Type B pancreatic cell (in vitro differentiated cells): ENCODE data around the gene GPER1. TPM values are rescaled to one million over a fixed set of nuclear protein-coding genes. Genes with fewer than 3 reads are reported as not detected.

Experiments
- DNase-seq: peaks from one replicate; pipeline ENCODE4 v3.0.0; 2021; ENCODE audit warnings: mixed read lengths; ENCODE audit not compliant: unreplicated experiment; ENCODE audit errors: extremely low spot score
- H3K27ac Mint-ChIP-seq: 2 replicates; pipeline ENCODE4 v1.8.0; 2021; ENCODE audit warnings: mild to moderate bottlenecking, mixed read lengths
- H3K27me3 Mint-ChIP-seq: 2 replicates; pipeline ENCODE4 v1.8.0; 2021; ENCODE audit warnings: mixed read lengths
- H3K36me3 Mint-ChIP-seq: 2 replicates; pipeline ENCODE4 v1.8.0; 2021; ENCODE audit warnings: mixed read lengths
- H3K4me1 Mint-ChIP-seq: one replicate; pipeline ENCODE4 v1.8.0; 2021; ENCODE audit warnings: mixed read lengths; ENCODE audit not compliant: unreplicated experiment
- H3K4me3 Mint-ChIP-seq: 2 replicates; pipeline ENCODE4 v1.8.0; 2021; ENCODE audit warnings: mild to moderate bottlenecking, mixed read lengths
- H3K9me3 Mint-ChIP-seq: 2 replicates; pipeline ENCODE4 v1.8.0; 2021; ENCODE audit warnings: mixed read lengths
- CTCF ChIP-seq: fragments of 200-600 bp; sonication (generic); conservative IDR thresholded peaks from 2 replicates; pipeline ENCODE4 v1.5.0; 2021; ENCODE audit warnings: antibody characterized with exemption, mild to moderate bottlenecking
- total RNA-seq: library from RNA; stranded (reverse); gene quantifications from 2 replicates; pipeline ENCODE4 v1.2.1, GENCODE V29; 2021; ENCODE audit warnings: low replicate concordance

The GPER1 gene
- total RNA-seq, 1 donor from 2014 or later: 5.0 TPM

- no peak for DNase-seq
- Mint-ChIP-seq H3K4me3 (no peak overlapping the region), H3K9me3 (no peaks in the 10 kb centered on the region), H3K36me3 (peaks cover 5% of the 10 kb centered on the region), H3K27me3 (no peaks in the 10 kb centered on the region), H3K27ac (no peak overlapping the region), H3K4me1 (peaks cover 8% of the 10 kb centered on the region)
- no peak for TF ChIP-seq CTCF
These were observed 29.5 kb downstream of the GPER1 start for GRCh38 chr7:1117321-1117928.

- no peak overlapping the region for H3K4me3 Mint-ChIP-seq
- H3K4me1 Mint-ChIP-seq: peaks cover 8% of the 10 kb centered on the region
- H3K27ac Mint-ChIP-seq: no peak overlapping the region
- no peaks in the 10 kb centered on the region for H3K9me3 Mint-ChIP-seq
- H3K36me3 Mint-ChIP-seq: peaks cover 5% of the 10 kb centered on the region
- DNase-seq: no peak
- H3K27me3 Mint-ChIP-seq: no peaks in the 10 kb centered on the region
- no peak for TF ChIP-seq CTCF
These were observed 31.3 kb downstream of the GPER1 start for GRCh38 chr7:1119201-1119600.

- DNase-seq: no peak
- Mint-ChIP-seq H3K36me3 (peaks cover 5% of the 10 kb centered on the region), H3K4me1 (peaks cover 8% of the 10 kb centered on the region), H3K9me3 (no peaks in the 10 kb centered on the region), H3K27me3 (no peaks in the 10 kb centered on the region), H3K4me3 (no peak overlapping the region), H3K27ac (no peak overlapping the region)
- TF ChIP-seq CTCF: no peak
These were observed 32.9 kb downstream of the GPER1 start for GRCh38 chr7:1120791-1121190.

GRCh38 chr7:1121476-1121875 is 33.6 kb downstream of the GPER1 start:
- no peak for DNase-seq

GRCh38 chr7:1121886-1122831 is 34.2 kb downstream of the GPER1 start:
- Mint-ChIP-seq H3K4me3 (no peak overlapping the region), H3K4me1 (peaks cover 8% of the 10 kb centered on the region), H3K27me3 (no peaks in the 10 kb centered on the region), H3K9me3 (no peaks in the 10 kb centered on the region), H3K36me3 (peaks cover 10% of the 10 kb centered on the region), H3K27ac (no peak overlapping the region)
- DNase-seq: no peak
- no peak for TF ChIP-seq CTCF

More at GRCh38 chr7:1121476-1121875, 33.6 kb downstream of the GPER1 start:
- Mint-ChIP-seq H3K9me3 (no peaks in the 10 kb centered on the region), H3K27ac (no peak overlapping the region), H3K27me3 (no peaks in the 10 kb centered on the region), H3K4me3 (no peak overlapping the region), H3K4me1 (peaks cover 8% of the 10 kb centered on the region), H3K36me3 (peaks cover 5% of the 10 kb centered on the region)
- no peak for TF ChIP-seq CTCF
